ENCODE measurements around the gene B4GALT7.
A peak's percentile ranks its signal among the peaks of the same experiment; 100 is the strongest.

B4GALT7 gene

GRCh38 chr5:177593511-177593910, 6.4 kb upstream of the B4GALT7 start:
- no peak for DNase-seq (ENCODE audit: low read depth)

GRCh38 chr5:177594071-177594470, 5.9 kb upstream of the B4GALT7 start:
- no peak for DNase-seq (ENCODE audit: low read depth)

GRCh38 chr5:177595026-177595585, 4.8 kb upstream of the B4GALT7 start:
- no peak for DNase-seq (ENCODE audit: low read depth)

- no peak for DNase-seq (ENCODE audit: low read depth)
These were observed 3.7 kb upstream of the B4GALT7 start for GRCh38 chr5:177595991-177596774.

GRCh38 chr5:177596775-177597238, 3.1 kb upstream of the B4GALT7 start:
- no peak for DNase-seq (ENCODE audit: low read depth)

- DNase-seq (ENCODE audit: low read depth) = no peak
These were observed 1.5 kb upstream of the B4GALT7 start for GRCh38 chr5:177598477-177598876.

- DNase-seq (ENCODE audit: low read depth) = no peak
These were observed 631 bp downstream of the B4GALT7 start for GRCh38 chr5:177600508-177601018.

GRCh38 chr5:177601126-177601525, 1.2 kb downstream of the B4GALT7 start:
- no peak for DNase-seq (ENCODE audit: low read depth)

- no peak for DNase-seq (ENCODE audit: low read depth)
These were observed 1.9 kb downstream of the B4GALT7 start for GRCh38 chr5:177601577-177602457.

GRCh38 chr5:177602458-177602830, 2.5 kb downstream of the B4GALT7 start:
- no peak for DNase-seq (ENCODE audit: low read depth)

- DNase-seq (ENCODE audit: low read depth) = no peak
These were observed 3.7 kb downstream of the B4GALT7 start for GRCh38 chr5:177603631-177604030.

- DNase-seq (ENCODE audit: low read depth) = no peak
These were observed 4.2 kb downstream of the B4GALT7 start for GRCh38 chr5:177604116-177604521.

- DNase-seq (ENCODE audit: low read depth) = no peak
These were observed 4.7 kb downstream of the B4GALT7 start for GRCh38 chr5:177604656-177605055.

GRCh38 chr5:177605078-177605477, 5.1 kb downstream of the B4GALT7 start:
- no peak for DNase-seq (ENCODE audit: low read depth)

- DNase-seq (ENCODE audit: low read depth) = no peak
These were observed 5.7 kb downstream of the B4GALT7 start for GRCh38 chr5:177605667-177606066.

GRCh38 chr5:177606071-177607051, 6.4 kb downstream of the B4GALT7 start:
- DNase-seq (ENCODE audit: low read depth) = no peak

- no peak for DNase-seq (ENCODE audit: low read depth)
These were observed 7.2 kb downstream of the B4GALT7 start for GRCh38 chr5:177607115-177607451.

GRCh38 chr5:177607452-177608192, 7.7 kb downstream of the B4GALT7 start:
- peak; percentile 58 for DNase-seq (ENCODE audit: low read depth)

GRCh38 chr5:177608243-177609075, 8.5 kb downstream of the B4GALT7 start:
- DNase-seq (ENCODE audit: low read depth) = no peak

All from activated T-cell treated with anti-CD3 and anti-CD28 coated beads for 24 hours (primary cell).